Fibroblast of lung (primary cell): ENCODE results near the gene SH3RF1. TPM values are rescaled to one million over a fixed set of nuclear protein-coding genes. Genes with fewer than 3 reads are reported as not detected.

Experiments
- DNase-seq, 2 donors: peaks; one replicate each; pipeline versions ENCODE4 v3.0.0 to v3.0.0-alpha.2; 2010; ENCODE audit warnings: low read depth in 2 of 2
- H2AFZ ChIP-seq: 2 replicates; pipeline ENCODE4 v1.5.1; 2012; ENCODE audit warnings: low read length, control low read depth, inconsistent platforms
- H3K27ac ChIP-seq: 2 replicates; pipeline ENCODE4 v1.5.1; 2011; ENCODE audit warnings: low read length, control low read depth; ENCODE audit not compliant: insufficient read depth
- H3K27me3 ChIP-seq: 2 replicates; pipeline ENCODE4 v1.5.1; 2011; ENCODE audit warnings: mild to moderate bottlenecking, low read length; ENCODE audit not compliant: control insufficient read depth, insufficient read depth
- H3K36me3 ChIP-seq: 2 replicates; pipeline ENCODE4 v1.5.1; 2011; ENCODE audit warnings: low read length; ENCODE audit not compliant: control insufficient read depth, insufficient read depth
- H3K4me1 ChIP-seq: 2 replicates; pipeline ENCODE4 v1.5.1; 2011; ENCODE audit warnings: low read length; ENCODE audit not compliant: control insufficient read depth, insufficient read depth; ENCODE audit errors: extremely low read depth
- H3K4me2 ChIP-seq: 2 replicates; pipeline ENCODE4 v1.5.1; 2011; ENCODE audit warnings: low read length, control low read depth; ENCODE audit not compliant: insufficient read depth; ENCODE audit errors: extremely low read depth
- H3K4me3 ChIP-seq, 4 experiments: fragments of 200-600 bp in 1 of 4; sonication (generic) in 1 of 4; replicated peaks in 1 of 4; 2 replicates each; pipeline ENCODE4 v1.5.1; 2011 to 2016; ENCODE audit warnings: low read length in 4 of 4, low read depth in 3 of 4, mild to moderate bottlenecking in 3 of 4, control low read depth in 2 of 4, inconsistent platforms in 1 of 4, mixed read lengths in 1 of 4; ENCODE audit not compliant: insufficient read depth in 1 of 4; ENCODE audit errors: control extremely low read depth in 1 of 4
- H3K79me2 ChIP-seq: 2 replicates; pipeline ENCODE4 v1.5.1; 2012; ENCODE audit warnings: mild to moderate bottlenecking, low read length, inconsistent platforms; ENCODE audit not compliant: control insufficient read depth, insufficient read depth
- H3K9ac ChIP-seq: 2 replicates; pipeline ENCODE4 v1.5.1; 2011; ENCODE audit warnings: mild to moderate bottlenecking, low read length, control low read depth; ENCODE audit not compliant: insufficient read depth
- H3K9me3 ChIP-seq: 2 replicates; pipeline ENCODE4 v1.5.1; 2012; ENCODE audit warnings: low read depth, low read length; ENCODE audit not compliant: control insufficient read depth, insufficient read depth
- H4K20me1 ChIP-seq: 2 replicates; pipeline ENCODE4 v1.5.1; 2011; ENCODE audit warnings: low read length; ENCODE audit not compliant: control insufficient read depth, insufficient read depth; ENCODE audit errors: extremely low read depth
- CTCF ChIP-seq, 2 donors: IDR thresholded peaks in 1 of 2; conservative IDR thresholded peaks in 1 of 2; 1 replicate in 1 of 2; 2 replicates in 1 of 2; pipeline ENCODE4 v1.5.1; 2011 to 2012; ENCODE audit warnings: low read length in 2 of 2, control low read depth in 1 of 2, inconsistent platforms in 1 of 2, low read depth in 1 of 2, mild to moderate bottlenecking in 1 of 2
- EZH2 ChIP-seq: IDR thresholded peaks from 2 replicates; pipeline ENCODE4 v1.5.1; 2012; ENCODE audit warnings: low read length, control low read depth, mild to moderate bottlenecking; ENCODE audit errors: missing control alignments
- polyA plus RNA-seq, 2 donors: library from polyadenylated mRNA; depleted of rRNA in 1 of 2; stranded (reverse) in 1 of 2; unstranded in 1 of 2; fragments of >200 nt; gene quantifications; 2 replicates each; pipeline ENCODE4 v1.2.1, GENCODE V29; 2011 to 2012; ENCODE audit warnings: missing spikeins in 1 of 2
- total RNA-seq: library from RNA; depleted of rRNA; stranded (reverse); fragments of >200 nt; gene quantifications from 2 replicates; pipeline ENCODE4 v1.2.1, GENCODE V29; 2014

SH3RF1 gene
- total and polyA plus RNA-seq, 2 donors (not counting 1 experiment from before 2014, with no cell fraction given): 13.0 to 18.8 TPM

DNA sequence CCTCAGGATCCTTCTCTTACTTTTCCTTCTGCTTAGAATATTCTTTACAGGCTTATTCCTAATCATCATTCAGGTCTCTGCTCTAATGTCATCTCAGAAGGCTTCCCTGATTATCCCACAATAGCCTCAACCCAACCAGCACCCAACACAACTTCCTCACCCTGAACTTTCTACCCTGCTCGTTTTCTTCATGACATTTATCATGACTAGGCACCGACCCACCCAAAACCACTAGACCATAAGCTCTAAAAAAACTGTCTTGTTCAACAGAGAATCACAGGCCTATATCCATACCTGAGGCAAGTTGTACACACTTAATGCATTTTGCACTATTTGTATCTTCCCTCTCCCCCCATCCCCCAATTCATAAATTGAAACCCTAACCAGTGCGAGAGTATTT, 95.3 kb downstream of the SH3RF1 start:
- Histone ChIP-seq H3K27me3 (no peaks in the 10 kb centered on the region), H3K9me3 (no peaks in the 10 kb centered on the region), H4K20me1 (no peaks in the 10 kb centered on the region), H3K4me1 (no peaks in the 10 kb centered on the region), H2AFZ (no peak overlapping the region), H3K9ac (no peak overlapping the region), H3K79me2 (peaks cover 56% of the 10 kb centered on the region), H3K36me3 (no peaks in the 10 kb centered on the region), H3K4me3 (no peak overlapping the region), H3K4me2 (no peak overlapping the region), H3K27ac (no peak overlapping the region)
- TF ChIP-seq CTCF (conservative IDR thresholded peaks at IDR 0.05 in 1 of 2, IDR thresholded peaks at IDR 0.05 in 1 of 2; ENCODE audit: low read depth in 1 of 2, low read length in 2 of 2) (no peak), EZH2 (no peak)
- no peak for DNase-seq

GRCh38 chr4:169175035-169175434, 95.7 kb downstream of the SH3RF1 start:
- H4K20me1 ChIP-seq: no peaks in the 10 kb centered on the region
- no peak for DNase-seq
- H3K79me2 ChIP-seq: peaks cover 57% of the 10 kb centered on the region
- no peaks in the 10 kb centered on the region for H3K27me3 ChIP-seq
- H3K27ac ChIP-seq: no peak overlapping the region
- no peak overlapping the region for H3K4me2 ChIP-seq
- no peaks in the 10 kb centered on the region for H3K9me3 ChIP-seq
- TF ChIP-seq CTCF (conservative IDR thresholded peaks at IDR 0.05 in 1 of 2, IDR thresholded peaks at IDR 0.05 in 1 of 2; ENCODE audit: low read depth in 1 of 2, low read length in 2 of 2) (no peak), EZH2 (no peak)
- H3K36me3 ChIP-seq: no peaks in the 10 kb centered on the region
- no peaks in the 10 kb centered on the region for H3K4me1 ChIP-seq
- H3K4me3 ChIP-seq: no peak overlapping the region
- H3K9ac ChIP-seq: no peak overlapping the region
- no peak overlapping the region for H2AFZ ChIP-seq

GRCh38 chr4:169174247-169174646, 96.5 kb downstream of the SH3RF1 start:
- Histone ChIP-seq H3K27ac (no peak overlapping the region), H3K9me3 (no peaks in the 10 kb centered on the region), H3K4me2 (no peak overlapping the region), H3K36me3 (no peaks in the 10 kb centered on the region), H2AFZ (no peak overlapping the region), H3K79me2 (peaks cover 54% of the 10 kb centered on the region), H4K20me1 (no peaks in the 10 kb centered on the region), H3K9ac (no peak overlapping the region), H3K4me3 (no peak overlapping the region), H3K27me3 (no peaks in the 10 kb centered on the region), H3K4me1 (no peaks in the 10 kb centered on the region)
- no peak for DNase-seq
- TF ChIP-seq CTCF (conservative IDR thresholded peaks at IDR 0.05 in 1 of 2, IDR thresholded peaks at IDR 0.05 in 1 of 2; ENCODE audit: low read depth in 1 of 2, low read length in 2 of 2) (no peak), EZH2 (no peak)
